PFSK-1 (cell line): ENCODE measurements around the gene SLC30A9.

ENCODE experiments used
- FOXP2 ChIP-seq: optimal IDR thresholded peaks from 2 replicates; pipeline ENCODE3; 2011; ENCODE audit warnings: borderline replicate concordance, control low read depth, inconsistent platforms; ENCODE audit not compliant: insufficient read depth; ENCODE audit errors: extremely low read length, extremely low read depth
- POLR2AphosphoS5 ChIP-seq: IDR thresholded peaks from 2 replicates; pipeline ENCODE4 v1.6.1; 2012; ENCODE audit warnings: low read depth, mild to moderate bottlenecking, control low read depth, low read length, moderate library complexity
- REST ChIP-seq, 2 experiments: IDR thresholded peaks; 2 replicates each; pipeline versions ENCODE4 v1.6.1 to v1.8.0; 2011 to 2012; ENCODE audit warnings: low read depth in 2 of 2, low read length in 2 of 2, control low read depth in 1 of 2, inconsistent platforms in 1 of 2, mild to moderate bottlenecking in 1 of 2, moderate library complexity in 1 of 2; ENCODE audit not compliant: insufficient read depth in 1 of 2
- SIN3A ChIP-seq: IDR thresholded peaks from 2 replicates; pipeline ENCODE4 v1.6.1; 2012; ENCODE audit warnings: mild to moderate bottlenecking, low read length, moderate library complexity, borderline replicate concordance; ENCODE audit not compliant: insufficient read depth
- TAF1 ChIP-seq: IDR thresholded peaks from 2 replicates; pipeline ENCODE4 v1.6.1; 2012; ENCODE audit warnings: low read length, control low read depth, borderline replicate concordance; ENCODE audit not compliant: insufficient read depth

DNA sequence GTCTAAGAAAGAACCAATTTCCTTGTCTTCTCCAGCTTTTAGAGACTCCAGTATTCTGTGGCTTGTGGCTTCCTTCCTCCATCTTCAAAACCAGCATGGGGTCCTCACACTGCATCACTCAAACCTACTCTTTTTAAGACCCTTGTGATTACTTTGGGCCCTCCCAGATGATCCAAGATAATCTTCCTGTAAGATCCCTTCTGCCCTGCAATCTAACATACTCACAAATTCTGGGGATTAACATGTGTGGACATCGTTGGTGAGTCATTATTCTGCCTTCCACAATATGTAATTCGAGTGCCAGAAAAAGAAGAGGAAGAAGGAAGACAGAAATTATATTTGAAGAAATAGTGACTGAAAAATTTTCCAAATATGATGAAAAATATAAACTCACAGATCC, 114.2 kb downstream of the SLC30A9 start:
- TF ChIP-seq SIN3A, result no peak
- TF ChIP-seq POLR2AphosphoS5, result no peak
- TF ChIP-seq TAF1, result no peak
- TF ChIP-seq REST (IDR thresholded peaks at IDR 0.05; ENCODE audit: insufficient read depth in 1 of 2, low read depth in 2 of 2, low read length in 2 of 2), result no peak
- no peak for TF ChIP-seq FOXP2
